ENCODE measurements around the gene RASSF7.

GRCh38 chr11:612961-613300 lies 52.2 kb downstream of the RASSF7 start:
- no peak for TF ChIP-seq CTCF (IDR thresholded peaks at IDR 0.05)
- no peak for TF ChIP-seq POLR2A (IDR thresholded peaks at IDR 0.05)
